ENCODE data around the gene ENTPD6. TPM values are rescaled to one million over a fixed set of nuclear protein-coding genes. Genes with fewer than 3 reads are reported as not detected.

Gene ENTPD6
- 10 to 100 TPM; 26.5 to 48.4 (median 40.2) TPM for total RNA-seq

DNA sequence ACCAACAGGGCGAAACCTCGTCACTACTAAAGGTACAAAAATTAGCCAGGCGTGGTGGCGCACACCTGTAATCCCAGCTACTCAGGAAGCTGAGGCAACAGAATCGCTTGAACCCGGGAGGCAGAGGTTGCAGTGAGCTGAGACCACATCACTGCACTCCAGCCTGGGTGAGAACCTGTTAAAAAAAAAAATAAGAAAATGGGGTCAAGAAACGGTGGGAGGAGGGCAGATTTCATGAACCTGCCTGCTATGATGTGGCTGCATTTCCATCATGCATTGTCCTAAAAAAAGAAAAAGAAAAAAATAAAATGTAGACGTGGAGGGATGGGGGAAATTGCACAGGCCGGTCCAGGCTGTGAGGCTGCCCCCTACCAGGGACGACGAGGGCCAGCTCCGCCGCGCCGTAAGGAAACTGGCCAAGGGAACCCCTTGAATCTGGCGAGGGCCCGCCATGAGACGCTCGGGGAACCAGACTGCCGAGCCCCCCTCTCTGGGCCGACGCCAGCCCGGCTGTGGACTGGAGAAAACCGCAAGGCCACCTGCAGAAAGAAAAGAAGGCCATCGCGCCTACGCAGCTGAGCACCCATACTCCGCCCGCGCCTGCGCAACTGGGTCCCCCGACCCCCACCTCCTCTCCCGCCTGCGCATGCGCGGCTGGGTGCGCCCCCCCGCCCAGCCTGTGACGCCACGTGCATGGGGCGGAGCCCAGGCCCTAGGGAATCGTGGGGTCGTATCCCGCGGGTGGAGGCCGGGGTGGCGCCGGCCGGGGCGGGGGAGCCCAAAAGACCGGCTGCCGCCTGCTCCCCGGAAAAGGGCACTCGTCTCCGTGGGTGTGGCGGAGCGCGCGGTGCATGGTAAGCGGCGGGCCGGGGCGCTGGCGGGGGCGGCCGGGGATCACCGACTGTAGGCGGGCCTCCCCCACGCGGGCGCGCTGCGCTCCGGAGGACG lies at the start of gene ENTPD6:
ENTPD6 (plus strand) TSS at position 699 of the 948 bp plus-strand sequence. CDS start 10,825 bp downstream, outside the sequence.
- Histone ChIP-seq H3K27me3 (no peaks in the 10 kb centered on the region), H3K27ac (peak within 1 kb of the TSS; percentile 85 to 92 (median 90)), H3K4me1 (peaks cover 13 to 48% (median 17%) of the 10 kb centered on the region in 3 donors), H3K4me3 (peak within 1 kb of the TSS; percentile 86 to 98 (median 93)), H3K9me3 (no peaks in the 10 kb centered on the region), H3K36me3 (no peaks in the 10 kb centered on the region)
- WGBS, 2 donors, result 17 to 20% methylated on average over 23 to 24 of the region's 75 CpGs
- intact Hi-C loops (cut with DNase I), result no loop called here
- DNase-seq, result peak; percentile 27
- TF ChIP-seq POLR2A (IDR thresholded peaks at IDR 0.05), result peak in 2 of 4 donors; percentile 78 to 84
- TF ChIP-seq, protein P1, sequence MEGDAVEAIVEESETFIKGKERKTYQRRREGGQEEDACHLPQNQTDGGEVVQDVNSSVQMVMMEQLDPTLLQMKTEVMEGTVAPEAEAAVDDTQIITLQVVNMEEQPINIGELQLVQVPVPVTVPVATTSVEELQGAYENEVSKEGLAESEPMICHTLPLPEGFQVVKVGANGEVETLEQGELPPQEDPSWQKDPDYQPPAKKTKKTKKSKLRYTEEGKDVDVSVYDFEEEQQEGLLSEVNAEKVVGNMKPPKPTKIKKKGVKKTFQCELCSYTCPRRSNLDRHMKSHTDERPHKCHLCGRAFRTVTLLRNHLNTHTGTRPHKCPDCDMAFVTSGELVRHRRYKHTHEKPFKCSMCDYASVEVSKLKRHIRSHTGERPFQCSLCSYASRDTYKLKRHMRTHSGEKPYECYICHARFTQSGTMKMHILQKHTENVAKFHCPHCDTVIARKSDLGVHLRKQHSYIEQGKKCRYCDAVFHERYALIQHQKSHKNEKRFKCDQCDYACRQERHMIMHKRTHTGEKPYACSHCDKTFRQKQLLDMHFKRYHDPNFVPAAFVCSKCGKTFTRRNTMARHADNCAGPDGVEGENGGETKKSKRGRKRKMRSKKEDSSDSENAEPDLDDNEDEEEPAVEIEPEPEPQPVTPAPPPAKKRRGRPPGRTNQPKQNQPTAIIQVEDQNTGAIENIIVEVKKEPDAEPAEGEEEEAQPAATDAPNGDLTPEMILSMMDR (IDR thresholded peaks at IDR 0.05), result no peak

GRCh38 chr20:25146976-25147375 lies 48.5 kb upstream of the ENTPD6 start:
- DNase-seq, result no peak
- TF ChIP-seq, protein P1 (IDR thresholded peaks at IDR 0.05), result no peak
- TF ChIP-seq POLR2A (IDR thresholded peaks at IDR 0.05), result no peak
- Histone ChIP-seq H3K9me3 (no peaks in the 10 kb centered on the region), H3K4me1 (peaks cover 6 to 13% (median 9%) of the 10 kb centered on the region in 3 donors), H3K27ac (no peak overlapping the region), H3K27me3 (peaks cover 0 to 64% (median 4%) of the 10 kb centered on the region in 4 donors), H3K36me3 (no peaks in the 10 kb centered on the region), H3K4me3 (no peak overlapping the region)
- intact Hi-C loops (cut with DNase I), result no loop called here
- WGBS, 2 donors, result 80 to 95% methylated on average over 2 to 3 of the region's 8 CpGs

DNA sequence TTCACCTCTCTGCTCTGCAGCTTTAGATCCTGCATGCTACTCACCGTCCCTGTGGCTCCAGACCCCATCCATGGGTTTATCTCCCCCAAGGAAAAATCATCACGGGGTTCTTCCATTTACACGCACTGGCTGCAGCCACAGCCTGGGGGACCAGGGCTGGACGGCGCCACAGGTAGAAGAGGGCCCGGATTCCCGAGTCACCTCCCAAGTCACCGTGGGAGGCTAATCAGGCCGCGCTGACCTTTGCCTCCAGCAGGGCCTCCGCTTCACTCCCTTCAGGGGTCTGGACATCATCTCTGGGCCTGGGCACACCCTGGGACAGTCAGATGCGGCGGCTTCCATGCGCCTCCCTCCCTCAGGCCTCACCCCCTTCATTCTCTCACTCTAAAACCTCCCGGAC lies 47.8 kb upstream of the ENTPD6 start:
- intact Hi-C loops (cut with DNase I), result no loop called here
- 92 to 100% methylated on average over 1 to 5 of the region's 15 CpGs for WGBS, 2 donors
- no peaks in the 10 kb centered on the region for H3K36me3 ChIP-seq
- no peak for TF ChIP-seq POLR2A (IDR thresholded peaks at IDR 0.05)
- TF ChIP-seq, protein P1 (IDR thresholded peaks at IDR 0.05), result no peak
- H3K4me1 ChIP-seq, result peaks cover 6 to 13% (median 9%) of the 10 kb centered on the region in 3 donors
- H3K4me3 ChIP-seq, result no peak overlapping the region
- no peak overlapping the region for H3K27ac ChIP-seq
- H3K27me3 ChIP-seq, result peaks cover 0 to 59% (median 4%) of the 10 kb centered on the region in 4 donors
- no peak for DNase-seq
- H3K9me3 ChIP-seq, result no peaks in the 10 kb centered on the region

GRCh38 chr20:25148181-25148981 lies 47.1 kb upstream of the ENTPD6 start:
- peaks cover 6 to 13% (median 9%) of the 10 kb centered on the region in 3 donors for H3K4me1 ChIP-seq
- no peak overlapping the region for H3K27ac ChIP-seq
- no peaks in the 10 kb centered on the region for H3K9me3 ChIP-seq
- no peak for TF ChIP-seq POLR2A (IDR thresholded peaks at IDR 0.05)
- TF ChIP-seq, protein P1 (IDR thresholded peaks at IDR 0.05), result no peak
- DNase-seq, result no peak
- H3K27me3 ChIP-seq, result peaks cover 0 to 59% (median 4%) of the 10 kb centered on the region in 4 donors
- intact Hi-C loops (cut with DNase I), result no loop called here
- H3K36me3 ChIP-seq, result no peaks in the 10 kb centered on the region
- peak overlapping the region; percentile 22 to 64 (median 36) for H3K4me3 ChIP-seq
- 16 to 17% methylated on average over 14 to 22 of the region's 61 CpGs for WGBS, 2 donors

Data from esophagus squamous epithelium (tissue), 5 donors.